Tibial nerve (tissue), 4 donors: ENCODE results near the gene KASH5. TPM values are rescaled to one million over a fixed set of nuclear protein-coding genes. Genes with fewer than 3 reads are reported as not detected.
A peak's percentile ranks its signal among the peaks of the same experiment; 100 is the strongest.

Source experiments
- DNase-seq, 2 donors: peaks; one replicate each; pipeline ENCODE4 v3.0.0-alpha.2; 2019; ENCODE audit warnings: low spot score in 2 of 2
- H3K27ac ChIP-seq, 4 donors: fragments of 200-600 bp; sonication (generic) in 3 of 4; one replicate each; pipeline ENCODE4 v1.5.1; 2017 to 2019; ENCODE audit warnings: mild to moderate bottlenecking in 1 of 4
- H3K27me3 ChIP-seq, 2 donors: fragments of 200-600 bp; sonication (generic) in 1 of 2; one replicate each; pipeline versions ENCODE4 v1.5.1 to v1.6.0; 2017 to 2019
- H3K36me3 ChIP-seq, 3 donors: fragments of 200-600 bp; sonication (generic); one replicate each; pipeline ENCODE4 v1.5.1; 2018 to 2019
- H3K4me1 ChIP-seq, 4 donors: fragments of 200-600 bp; sonication (generic) in 3 of 4; one replicate each; pipeline ENCODE4 v1.5.1; 2017 to 2019
- H3K4me3 ChIP-seq, 4 donors: fragments of 200-600 bp; sonication (generic) in 3 of 4; one replicate each; pipeline ENCODE4 v1.5.1; 2017 to 2019; ENCODE audit warnings: mild to moderate bottlenecking in 1 of 4, moderate library complexity in 1 of 4
- H3K9me3 ChIP-seq, 4 donors: fragments of 200-600 bp; sonication (generic) in 3 of 4; one replicate each; pipeline ENCODE4 v1.5.1; 2017 to 2019
- CTCF ChIP-seq, 5 experiments: fragments of 200-600 bp in 3 of 5; fragments of 450-650 bp in 2 of 5; sonication (generic) in 3 of 5; IDR thresholded peaks; one replicate each; pipeline ENCODE4 v1.5.1; 2016 to 2019; ENCODE audit warnings: antibody characterized with exemption in 5 of 5, mild to moderate bottlenecking in 3 of 5, moderate library complexity in 2 of 5
- EP300 ChIP-seq, 2 donors: sonication (generic); formaldehyde crosslinking; IDR thresholded peaks; one replicate each; pipeline ENCODE4 v1.6.1; 2017; ENCODE audit warnings: antibody characterized with exemption in 2 of 2, mild to moderate bottlenecking in 1 of 2
- POLR2A ChIP-seq, 2 donors: fragments of 450-650 bp; IDR thresholded peaks; one replicate each; pipeline ENCODE4 v1.6.1; 2017; ENCODE audit warnings: antibody characterized with exemption in 2 of 2, mild to moderate bottlenecking in 2 of 2, moderate library complexity in 2 of 2
- WGBS, 2 donors: methylation state at CpG; one replicate each; pipeline ENCODE4 v1.1.5; 2018; 5-methylcytosine and 5-hydroxymethylcytosine counted together
- total RNA-seq, 4 donors: library from RNA; depleted of rRNA; stranded (reverse); fragments of >200 nt; gene quantifications; one replicate each; pipeline ENCODE4 v1.1.0, GENCODE V29; 2016

Gene KASH5
- total RNA-seq, 4 donors from 2014 or later: not detected

GRCh38 chr19:49439836-49440235, 51.8 kb downstream of the KASH5 start:
- Histone ChIP-seq H3K9me3 (no peaks in the 10 kb centered on the region), H3K4me1 (peaks cover 0 to 40% (median 0%) of the 10 kb centered on the region in 4 donors), H3K4me3 (no peak overlapping the region), H3K36me3 (no peaks in the 10 kb centered on the region), H3K27ac (no peak overlapping the region), H3K27me3 (peaks cover 0 to 76% of the 10 kb centered on the region in 2 donors)
- WGBS, 2 donors: 42 to 54% methylated on average over 6 of the region's 6 CpGs
- no peak for TF ChIP-seq EP300 (IDR thresholded peaks at IDR 0.05)
- no peak for TF ChIP-seq POLR2A (IDR thresholded peaks at IDR 0.05)
- no peak for TF ChIP-seq CTCF (IDR thresholded peaks at IDR 0.05)
- DNase-seq: no peak

GRCh38 chr19:49440439-49441209, 52.6 kb downstream of the KASH5 start:
- peak overlapping the region in 3 of 4 donors; percentile 17 to 58 (median 30) for H3K4me3 ChIP-seq
- no peaks in the 10 kb centered on the region for H3K36me3 ChIP-seq
- WGBS, 2 donors: 23 to 26% methylated on average over 19 of the region's 19 CpGs
- peak overlapping the region in 1 of 4 donors; percentile 43 for H3K27ac ChIP-seq
- peak in 1 of 2 donors; percentile 28 for DNase-seq
- no peak for TF ChIP-seq POLR2A (IDR thresholded peaks at IDR 0.05)
- TF ChIP-seq EP300 (IDR thresholded peaks at IDR 0.05): no peak
- no peak for TF ChIP-seq CTCF (IDR thresholded peaks at IDR 0.05)
- H3K9me3 ChIP-seq: no peaks in the 10 kb centered on the region
- peaks cover 0 to 40% (median 0%) of the 10 kb centered on the region in 4 donors for H3K4me1 ChIP-seq
- peaks cover 0 to 68% of the 10 kb centered on the region in 2 donors for H3K27me3 ChIP-seq

- TF ChIP-seq EP300 (IDR thresholded peaks at IDR 0.05) (no peak), CTCF (IDR thresholded peaks at IDR 0.05) (no peak), POLR2A (IDR thresholded peaks at IDR 0.05) (no peak)
- Histone ChIP-seq H3K9me3 (no peaks in the 10 kb centered on the region), H3K4me3 (peak within 1 kb of the TSS; percentile 17 to 58 (median 38)), H3K36me3 (peaks cover 0 to 6% (median 0%) of the 10 kb centered on the region in 3 donors), H3K27ac (peak within 1 kb of the TSS; percentile 75 to 88 (median 83)), H3K4me1 (peaks cover 0 to 40% (median 0%) of the 10 kb centered on the region in 4 donors), H3K27me3 (peaks cover 0 to 60% of the 10 kb centered on the region in 2 donors)
- 1 to 5% methylated on average over 25 to 51 of the region's 56 CpGs for WGBS, 2 donors
- peak; percentile 67 to 82 for DNase-seq
Measured at GRCh38 chr19:49441210-49441959, 53.3 kb downstream of the KASH5 start, which contains the start of gene SLC17A7. SLC17A7 (minus strand) TSS chr19:49441527; CDS start chr19:49441379, 148 bp downstream.

- Histone ChIP-seq H3K4me3 (peak overlapping the region in 3 of 4 donors; percentile 22 to 58 (median 53)), H3K4me1 (peaks cover 0 to 40% (median 0%) of the 10 kb centered on the region in 4 donors), H3K27me3 (peaks cover 0 to 55% of the 10 kb centered on the region in 2 donors), H3K9me3 (no peaks in the 10 kb centered on the region), H3K36me3 (peaks cover 0 to 12% (median 0%) of the 10 kb centered on the region in 3 donors), H3K27ac (peak overlapping the region; percentile 75 to 88 (median 83))
- DNase-seq: no peak
- peak in 1 of 2 donors; percentile 25 for TF ChIP-seq POLR2A (IDR thresholded peaks at IDR 0.05)
- TF ChIP-seq CTCF (IDR thresholded peaks at IDR 0.05): no peak
- TF ChIP-seq EP300 (IDR thresholded peaks at IDR 0.05): no peak
- WGBS, 2 donors: 17 to 20% methylated on average over 14 of the region's 14 CpGs
Measured at GRCh38 chr19:49441960-49442350, 53.9 kb downstream of the KASH5 start.
